HG03575 (cell line): Measurements from ENCODE around the gene MRPL1.
A peak's percentile ranks its signal among the peaks of the same experiment; 100 is the strongest.
"Not testable (repeated sequence)": the region's sequence is repeated elsewhere in the genome, so short reads cannot be mapped to it uniquely, and the experiment has no call there.

Experiments
- ATAC-seq: cut with Tn5 transposase; IDR thresholded peaks from one replicate; pipeline ENCODE4 v1.9.1; 2021; ENCODE audit not compliant: unreplicated experiment, insufficient number of reproducible peaks, low FRiP score; ENCODE audit errors: extremely low read depth

MRPL1 gene

DNA sequence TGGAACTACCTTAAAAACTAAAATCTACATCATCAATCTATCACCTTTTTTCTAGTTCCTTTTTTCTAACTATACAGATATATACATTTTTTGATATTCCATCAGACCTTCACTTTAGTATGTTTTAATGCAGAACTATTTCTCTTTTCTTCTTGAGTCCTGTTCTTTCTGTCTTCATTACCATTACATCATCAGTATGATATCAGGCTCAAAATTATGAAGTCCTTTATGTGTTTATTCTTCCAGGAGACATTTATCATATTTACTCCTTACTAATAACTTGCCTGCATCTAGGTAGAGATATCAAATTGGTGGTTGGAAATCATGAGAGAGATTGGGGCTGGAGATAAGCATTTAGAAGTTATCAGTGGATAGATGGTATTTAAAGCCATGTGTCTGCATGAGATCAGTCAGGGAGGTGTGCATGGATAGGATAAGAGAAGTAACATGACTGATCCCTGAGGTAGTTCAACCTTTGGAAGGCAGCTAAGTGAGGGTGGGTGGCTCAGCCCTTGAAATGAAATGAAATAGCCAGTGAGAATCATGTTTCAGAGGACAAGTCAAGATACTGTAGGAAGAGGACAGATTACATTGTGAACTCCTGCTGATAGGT, 43.1 kb downstream of the MRPL1 start:
- ATAC-seq, result no peak

DNA sequence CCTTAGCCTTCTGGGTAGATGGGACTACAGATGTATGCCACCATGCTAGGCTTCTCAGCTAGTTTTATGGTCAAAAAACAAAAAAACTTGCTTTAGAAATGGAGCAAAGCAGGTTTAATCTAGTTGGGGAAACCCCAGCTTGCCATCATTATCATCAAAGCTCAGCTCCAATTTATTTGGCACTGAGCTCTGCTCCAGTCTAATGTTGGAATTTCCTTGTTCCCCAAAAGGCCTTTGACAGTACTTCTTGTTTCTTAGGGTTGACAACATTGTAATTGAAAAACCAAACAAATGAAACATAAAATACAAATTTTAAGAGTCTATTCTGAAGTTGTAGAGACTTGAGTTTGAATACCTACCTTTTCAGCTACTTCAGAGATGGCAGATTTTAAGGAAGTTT, 48.0 kb downstream of the MRPL1 start:
- no peak for ATAC-seq

DNA sequence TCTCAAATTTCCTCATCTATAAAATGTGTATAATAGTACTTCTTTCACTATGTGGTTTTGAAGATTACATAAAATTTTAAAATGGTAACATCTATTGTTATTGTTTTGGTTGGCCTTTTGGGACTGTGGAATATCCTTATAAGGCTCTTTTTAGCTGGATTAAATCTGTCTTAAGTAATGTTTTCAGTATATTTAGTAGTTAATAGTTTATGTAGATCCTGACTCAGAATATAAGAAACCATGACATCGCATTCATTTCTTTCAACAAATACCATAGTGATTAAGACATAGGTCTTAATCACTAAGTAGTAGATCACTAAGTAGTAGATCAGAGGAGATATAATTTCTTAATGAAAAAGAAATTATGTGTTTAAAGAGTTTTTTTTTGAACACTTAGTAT, 48.5 kb downstream of the MRPL1 start:
- no peak for ATAC-seq

DNA sequence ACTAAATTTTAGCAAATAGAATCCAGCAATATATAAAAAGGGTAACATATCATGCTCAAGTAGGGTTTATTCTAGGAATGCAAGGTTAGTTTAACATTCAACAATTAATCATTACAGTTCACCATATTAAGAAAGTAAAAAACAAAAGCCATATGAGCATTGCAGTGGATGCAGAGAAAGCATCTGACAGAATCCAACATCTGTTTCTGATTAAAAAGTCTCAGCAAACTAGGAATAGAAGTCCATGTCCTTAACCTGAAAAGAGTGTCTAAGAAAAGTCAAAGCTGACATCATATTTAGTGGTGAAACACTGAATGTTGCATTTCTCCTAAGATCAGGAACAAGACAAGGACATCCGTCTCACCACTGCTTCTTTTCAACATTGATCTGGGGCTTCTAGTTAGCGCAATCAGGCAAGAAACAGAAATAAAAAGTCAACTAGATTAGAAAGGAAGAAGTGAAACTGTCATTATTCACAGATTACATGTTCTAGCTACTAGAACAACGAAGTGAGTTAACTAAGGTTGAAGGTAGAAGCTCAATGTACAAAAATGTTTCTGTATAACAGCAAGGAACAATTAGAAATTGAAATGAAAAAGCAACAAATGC, 49.3 kb downstream of the MRPL1 start:
- ATAC-seq, result peak; percentile 59

DNA sequence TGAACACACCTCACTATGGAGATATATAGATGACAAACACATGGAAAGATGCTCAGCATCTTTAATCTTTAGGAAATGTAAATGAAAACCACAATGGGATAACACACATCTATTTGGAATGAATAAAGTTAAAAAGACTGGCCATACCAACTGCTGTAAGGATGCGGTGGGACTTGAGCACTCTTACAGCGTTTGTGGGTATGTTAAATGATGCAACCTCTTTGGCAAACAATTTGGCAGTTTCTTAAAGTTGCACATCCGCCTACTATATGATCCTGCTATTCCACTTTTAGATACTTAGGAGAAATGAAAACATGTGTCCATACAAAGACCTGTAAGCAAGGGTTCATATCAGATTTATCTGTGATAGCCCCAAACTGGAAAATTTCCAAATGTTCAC, 50.7 kb downstream of the MRPL1 start:
- ATAC-seq, result no peak

DNA sequence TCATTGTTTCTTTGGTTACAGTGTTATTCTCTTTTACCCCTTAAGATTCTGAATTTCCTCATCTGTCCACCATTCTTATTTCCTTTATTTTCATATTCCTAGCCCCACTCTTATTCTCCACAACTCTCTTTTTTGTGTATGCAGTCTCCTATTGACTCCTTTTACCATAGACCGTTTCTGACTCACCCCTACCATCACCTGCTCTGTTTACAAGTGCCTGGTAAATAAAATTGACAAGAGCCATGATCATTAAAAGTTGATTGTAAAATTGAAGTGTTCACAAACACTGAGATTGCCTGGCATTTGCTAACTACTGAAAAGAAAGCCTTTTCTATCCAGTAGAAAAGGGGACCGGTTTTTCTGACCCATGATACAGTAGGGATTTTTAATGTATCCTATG, 54.4 kb downstream of the MRPL1 start:
- ATAC-seq, result no peak

DNA sequence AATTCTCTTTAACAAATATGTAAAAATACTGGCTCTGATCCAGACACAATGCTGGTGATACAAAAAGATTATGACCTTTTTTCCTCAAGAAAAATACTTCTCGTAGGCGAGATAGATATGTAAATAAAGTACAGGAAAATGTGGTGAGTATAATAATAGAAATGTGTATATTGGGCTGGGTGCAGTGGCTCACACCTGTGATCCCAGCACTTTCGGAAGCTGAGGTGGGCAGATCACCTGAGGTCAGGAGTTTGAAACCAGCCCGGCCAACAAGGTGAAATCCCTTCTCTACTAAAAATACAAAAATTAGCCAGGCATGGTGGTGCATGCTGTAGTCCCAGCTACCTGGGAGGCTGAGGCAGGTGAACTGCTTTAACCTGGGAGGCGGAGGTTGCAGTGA, 55.0 kb downstream of the MRPL1 start:
- ATAC-seq, result no peak

DNA sequence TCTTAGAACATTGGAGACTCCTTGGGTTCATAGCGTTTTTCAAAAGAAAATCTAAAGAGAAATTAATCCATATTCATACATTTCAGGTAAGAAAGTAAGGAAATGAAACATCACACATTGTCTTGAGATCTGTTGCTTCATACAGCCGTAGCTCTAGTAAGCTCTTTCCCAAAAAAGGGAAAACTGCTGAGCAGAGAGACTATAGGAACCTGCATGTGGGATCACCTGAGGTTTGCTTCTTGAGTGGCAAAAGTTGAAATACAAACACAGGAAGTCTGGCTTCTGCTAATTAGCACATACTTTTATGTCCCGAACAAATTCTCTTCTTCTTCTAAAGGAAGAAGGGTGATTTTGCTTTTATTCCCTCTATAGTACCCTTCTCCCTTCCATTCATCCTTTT, 57.7 kb downstream of the MRPL1 start:
- ATAC-seq, result no peak

DNA sequence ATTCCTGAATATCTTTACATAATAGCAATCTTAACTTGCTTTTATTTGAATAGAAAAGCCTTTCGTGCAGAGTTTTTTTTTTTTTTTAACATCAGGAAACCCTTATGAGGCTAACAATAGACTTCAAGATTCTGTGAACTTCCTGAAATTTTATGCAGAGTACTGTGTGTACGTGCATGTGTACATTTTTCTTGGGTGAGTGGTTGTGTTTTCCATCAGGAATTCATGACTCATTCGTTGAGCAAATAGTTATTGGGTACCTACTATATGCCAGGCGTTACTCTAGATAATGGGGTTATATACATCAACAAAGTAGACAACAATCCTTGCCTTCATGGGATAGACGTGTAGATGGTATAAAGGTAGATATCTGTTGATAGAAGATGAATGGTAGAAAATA, 59.1 kb downstream of the MRPL1 start:
- ATAC-seq, result no peak

DNA sequence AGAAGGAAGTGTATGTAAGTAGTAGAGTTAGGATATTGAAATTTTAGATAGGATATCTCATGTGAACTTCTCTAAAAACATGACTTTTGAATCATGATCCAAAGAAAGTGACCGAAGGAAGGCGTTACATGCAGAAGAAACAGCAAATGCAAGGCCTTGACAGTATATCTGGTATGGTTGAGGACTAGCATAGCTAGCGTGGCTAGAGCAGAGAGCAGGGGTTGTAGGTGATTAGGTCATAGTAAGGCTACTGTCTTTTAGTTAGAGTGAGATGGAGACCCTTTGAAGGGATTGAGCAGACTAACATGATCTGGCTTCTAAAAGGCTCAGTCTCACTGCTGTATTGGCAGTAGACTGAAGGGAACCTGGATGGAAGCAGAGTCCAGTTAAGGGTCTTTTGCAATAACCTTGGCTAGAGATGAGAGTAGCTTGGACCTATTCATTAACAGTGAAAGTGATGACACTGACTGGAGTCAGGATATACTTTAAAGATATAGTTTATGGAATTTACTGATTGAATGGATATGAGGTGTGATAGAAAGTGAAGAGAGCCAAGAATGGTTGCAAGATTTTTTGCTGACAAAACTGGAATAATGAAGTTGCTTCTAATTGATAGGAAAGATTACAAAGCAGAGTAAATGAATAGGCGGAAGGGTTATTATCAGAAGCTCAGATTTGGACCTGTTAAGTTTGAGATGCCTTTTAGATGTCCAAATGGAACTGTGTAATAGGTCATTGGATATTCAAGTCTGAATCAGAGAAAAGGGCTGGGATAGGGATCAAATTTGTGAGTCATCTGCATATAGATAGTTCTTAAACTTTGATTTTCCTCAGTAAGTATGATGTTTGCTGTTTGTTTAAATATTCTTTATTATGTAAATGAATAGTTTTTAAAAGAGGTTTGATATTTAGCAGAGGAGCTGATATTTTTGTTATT, 59.8 kb downstream of the MRPL1 start:
- no peak for ATAC-seq

DNA sequence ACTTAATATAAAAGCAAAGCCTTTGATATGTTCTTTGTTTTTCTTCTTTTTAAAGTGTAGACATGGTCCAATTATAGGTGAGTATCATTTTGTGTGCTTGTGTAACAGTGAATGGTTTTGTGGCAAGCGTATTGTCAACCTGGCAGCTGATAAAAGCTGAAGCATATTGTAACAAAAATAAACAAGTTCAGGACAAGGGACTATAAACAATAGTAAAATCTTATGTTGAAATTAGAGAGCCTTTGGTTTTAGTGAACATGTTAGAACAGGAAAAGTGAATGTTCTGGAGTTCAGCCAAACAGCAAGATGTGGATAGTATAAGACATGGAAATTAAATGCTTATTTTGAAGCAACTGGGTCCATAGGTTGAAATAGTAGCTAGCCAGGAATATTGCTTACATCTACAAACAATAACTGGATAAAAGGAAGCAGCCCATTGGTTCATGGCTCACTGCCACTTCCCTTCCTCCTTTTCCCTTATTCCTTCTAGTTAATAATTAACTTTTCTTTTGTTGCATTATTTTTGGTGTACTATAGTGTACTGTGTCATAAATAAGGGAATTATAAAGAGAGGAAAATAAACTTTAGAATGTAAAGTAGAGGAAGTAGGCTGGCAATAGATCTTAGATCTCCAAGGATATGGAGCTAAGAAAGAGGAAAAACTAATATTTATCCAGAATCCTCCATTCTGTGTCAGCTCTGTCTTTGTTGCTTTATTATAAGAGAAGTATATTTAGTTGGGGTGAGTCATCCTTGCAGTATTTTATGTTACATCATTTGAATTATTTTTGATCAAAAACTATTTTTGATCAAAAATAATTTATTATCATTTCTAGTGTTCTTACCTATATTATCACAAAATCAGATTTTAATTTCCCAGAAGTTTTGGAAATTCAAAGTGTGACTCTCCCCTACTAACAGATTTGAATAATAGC, 65.6 kb downstream of the MRPL1 start:
- no peak for ATAC-seq

DNA sequence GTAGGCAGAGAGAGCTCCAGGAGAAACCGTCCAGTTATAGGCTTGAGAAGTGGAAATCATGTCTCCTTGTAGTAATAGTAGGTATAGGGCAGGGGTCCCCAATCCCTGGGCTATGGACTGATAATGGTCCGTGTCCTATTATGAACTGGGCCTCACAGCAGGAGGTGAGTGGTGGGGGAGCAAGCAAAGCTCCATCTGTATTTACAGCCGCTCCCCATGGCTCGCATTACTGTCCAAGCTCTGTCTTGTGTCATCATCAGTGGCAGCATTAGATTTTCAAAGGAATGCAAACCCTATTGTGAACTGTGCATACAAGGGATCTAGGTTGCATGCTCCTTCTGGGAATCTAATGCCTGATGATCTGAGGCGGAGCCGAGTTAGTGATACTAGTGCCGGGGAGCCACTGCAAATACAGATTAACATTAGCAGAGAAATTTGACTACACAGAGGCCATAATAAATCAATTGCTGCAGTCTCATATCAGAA, 67.6 kb downstream of the MRPL1 start:
- ATAC-seq, result no peak

DNA sequence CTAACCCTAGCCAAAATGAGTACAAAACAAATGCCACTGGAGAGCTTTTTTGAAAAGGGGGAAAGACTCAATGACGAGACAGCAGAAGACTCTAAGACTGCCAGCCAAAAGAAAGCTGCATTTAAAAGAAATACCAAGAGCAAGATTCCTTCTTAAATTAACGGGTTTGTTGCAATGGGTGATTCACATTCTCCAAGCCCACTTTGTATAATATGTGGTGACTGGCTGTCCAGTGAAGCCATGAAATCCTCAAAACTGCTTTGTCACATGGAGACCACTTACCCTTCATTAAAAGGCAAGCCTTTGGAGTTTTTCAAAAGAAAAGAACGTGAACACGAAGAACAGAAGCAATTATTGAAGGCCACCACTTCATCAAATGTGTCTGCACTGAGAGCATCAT, 68.2 kb downstream of the MRPL1 start:
- ATAC-seq, result no peak

DNA sequence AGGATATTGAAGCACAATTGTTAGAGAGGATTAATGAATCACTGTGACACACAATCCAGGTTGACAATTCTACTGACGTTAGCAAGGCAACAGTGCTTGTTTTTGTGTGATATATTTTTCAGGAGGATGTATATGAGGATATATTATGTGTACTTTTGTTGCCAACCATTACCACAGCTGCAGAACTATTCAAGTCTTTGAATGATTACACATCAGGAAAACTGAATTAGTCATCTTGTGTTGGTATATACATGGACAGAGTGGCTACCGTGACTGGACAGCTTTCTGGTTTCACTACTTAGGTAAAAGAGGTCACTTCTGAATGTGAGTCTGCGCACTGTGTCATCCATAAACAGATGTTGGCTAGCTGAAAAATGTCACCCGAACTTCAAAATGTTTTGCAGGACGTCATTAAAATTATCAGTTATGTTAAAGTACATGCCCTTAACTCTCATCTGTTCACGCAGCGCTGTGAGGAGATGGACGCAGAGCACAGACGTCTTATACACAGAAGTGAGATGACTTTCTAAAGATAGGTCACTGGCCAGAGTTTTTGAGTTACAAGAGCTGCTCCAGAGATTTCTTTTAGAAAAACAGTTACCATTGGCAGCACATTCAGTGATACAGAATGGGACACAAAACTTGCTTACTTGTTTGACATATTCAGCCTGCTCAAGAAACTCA, 69.0 kb downstream of the MRPL1 start:
- ATAC-seq, result no peak

DNA sequence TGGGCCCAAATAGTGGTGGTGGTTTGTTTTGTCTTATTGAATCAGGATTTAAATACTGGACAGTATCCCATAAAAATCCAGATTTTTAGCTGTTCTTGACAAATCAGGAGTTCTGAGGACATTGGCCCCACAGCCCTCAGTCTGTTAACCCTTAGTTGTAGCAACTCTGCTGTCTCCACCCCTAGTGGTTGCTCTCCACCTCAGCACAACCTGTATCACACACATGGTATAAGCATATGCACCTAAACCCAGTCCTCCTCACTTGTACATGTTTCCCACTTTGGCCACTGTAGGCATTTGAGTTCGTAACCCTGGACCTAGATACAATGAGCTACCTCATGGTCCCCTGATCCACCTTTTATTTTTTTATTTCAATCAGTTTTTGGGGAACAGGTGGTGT, 75.9 kb downstream of the MRPL1 start:
- no peak for ATAC-seq

DNA sequence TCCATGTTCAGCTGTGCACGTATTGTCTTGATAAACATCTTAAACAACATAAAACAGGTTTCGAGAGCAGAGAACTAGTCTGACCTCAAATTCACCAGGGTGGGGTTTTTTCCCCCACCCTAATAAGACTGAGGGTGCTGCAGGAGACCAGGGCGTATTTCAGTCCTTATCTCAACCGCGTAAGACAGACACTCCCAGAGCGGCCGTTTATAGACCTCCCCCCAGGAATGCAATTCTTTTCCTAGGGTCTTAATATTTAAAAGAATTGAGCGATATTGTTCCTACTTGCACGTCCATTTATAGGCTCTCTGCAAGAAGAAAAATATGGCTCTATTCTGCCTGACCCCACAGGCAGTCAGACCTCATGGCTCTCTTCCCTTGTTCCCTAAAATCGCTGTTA, 83.3 kb downstream of the MRPL1 start:
- ATAC-seq, result not testable (repeated sequence)

DNA sequence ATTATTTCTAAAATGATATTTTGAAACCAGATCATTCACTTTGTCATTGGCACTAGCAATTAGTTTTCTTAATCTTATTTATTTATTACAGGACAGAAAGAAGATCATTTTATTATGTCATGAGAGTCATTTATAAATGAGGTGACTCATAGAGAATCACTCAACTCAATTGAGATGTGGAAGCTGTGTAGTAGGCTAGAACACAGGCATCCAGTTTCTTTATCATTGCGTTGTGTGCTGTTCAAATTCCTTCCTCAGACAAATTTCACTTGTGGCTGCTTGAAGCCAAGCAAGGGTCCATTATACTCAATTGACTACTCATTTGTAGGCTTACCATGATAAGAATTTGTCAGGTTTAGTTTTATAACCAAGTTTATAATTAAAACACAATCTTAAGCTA, 87.6 kb downstream of the MRPL1 start:
- ATAC-seq, result no peak

DNA sequence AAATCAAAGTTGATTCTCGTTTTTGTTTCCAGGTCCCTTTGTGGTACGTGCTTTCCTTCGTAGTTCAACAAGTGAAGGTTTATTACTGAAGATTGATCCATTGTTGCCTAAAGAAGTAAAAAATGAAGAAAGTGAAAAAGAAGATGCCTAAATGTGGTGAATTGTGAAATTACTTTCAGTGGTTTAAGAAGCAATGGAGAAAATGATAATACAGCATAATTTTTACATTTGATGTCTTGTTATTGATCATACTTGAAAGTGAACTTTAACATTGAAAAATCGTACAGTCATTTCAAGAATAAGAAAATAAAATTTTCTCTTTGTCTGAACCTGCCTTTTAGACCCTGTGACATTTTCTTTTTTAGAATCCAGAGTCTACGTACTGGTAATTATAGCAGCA, 89.8 kb downstream of the MRPL1 start:
- ATAC-seq, result no peak

DNA sequence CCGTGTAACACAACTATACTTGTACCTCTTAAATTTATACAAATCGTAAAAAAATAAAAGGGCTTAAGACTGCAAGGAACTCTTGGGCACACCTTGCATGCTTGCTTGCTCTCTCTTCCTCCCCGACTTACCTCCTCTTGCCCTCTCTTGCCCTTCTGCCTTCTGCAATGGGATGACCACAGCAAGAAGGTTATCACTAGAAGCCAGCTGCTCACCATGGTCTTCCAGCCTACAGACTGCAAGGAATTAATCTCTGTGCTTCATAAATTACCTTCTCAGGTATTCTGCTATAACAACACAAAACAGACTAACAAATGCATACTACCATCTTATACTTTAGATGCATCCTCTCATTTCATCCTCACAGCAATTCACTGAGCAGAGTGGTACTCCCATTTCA, 92.1 kb downstream of the MRPL1 start:
- no peak for ATAC-seq
